Endothelial cell of umbilical vein (primary cell): ENCODE measurements around the gene GRM2.

Experiments used
- CTCF ChIP-seq, 2 donors: IDR thresholded peaks; 1 replicate in 1 of 2; 2 replicates in 1 of 2; pipeline ENCODE4 v1.5.1; 2011; ENCODE audit warnings: low read length in 2 of 2, mild to moderate bottlenecking in 2 of 2, moderate library complexity in 2 of 2, control low read depth in 1 of 2, inconsistent platforms in 1 of 2, low read depth in 1 of 2; ENCODE audit not compliant: insufficient read depth in 1 of 2; ENCODE audit errors: extremely low read depth in 1 of 2
- EZH2 ChIP-seq: IDR thresholded peaks from 2 replicates; pipeline ENCODE4 v1.6.1; 2012; ENCODE audit warnings: borderline replicate concordance, low read depth, mild to moderate bottlenecking, moderate library complexity, low read length, inconsistent platforms; ENCODE audit not compliant: severe bottlenecking
- POLR2A ChIP-seq: IDR thresholded peaks from 2 replicates; pipeline ENCODE4 v1.6.1; 2012; ENCODE audit warnings: low read depth, mild to moderate bottlenecking, control low read depth, low read length

DNA sequence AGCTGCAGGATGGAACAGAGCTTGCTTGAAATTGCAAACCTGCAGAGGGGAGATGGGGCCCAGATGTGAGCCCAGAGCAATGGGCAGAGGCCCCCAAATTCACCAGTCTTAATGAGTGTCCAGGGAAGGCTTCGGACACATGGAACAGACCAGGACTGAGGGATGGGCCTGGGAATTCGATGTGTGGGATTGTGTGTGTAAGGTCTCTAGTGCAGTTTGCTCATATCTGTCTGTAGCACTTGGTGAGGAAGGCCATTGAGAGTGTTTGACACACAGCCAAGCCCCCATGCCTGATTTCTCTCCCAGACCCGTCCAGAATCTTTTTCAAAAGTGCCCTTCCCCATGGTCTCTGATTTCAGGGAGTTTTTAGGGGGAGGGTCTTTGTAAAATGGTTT lies 18.7 kb upstream of the GRM2 start:
- TF ChIP-seq CTCF (IDR thresholded peaks at IDR 0.05; ENCODE audit: extremely low read depth in 1 of 2, insufficient read depth in 1 of 2, low read depth in 1 of 2, low read length in 2 of 2) (no peak), EZH2 (no peak), POLR2A (no peak)
